ENCODE measurements around the gene TMEM131L.

TMEM131L gene

GRCh38 chr4:153420361-153420760 is 45.8 kb upstream of the TMEM131L start:
- no peak for DNase-seq (ENCODE audit: extremely low read depth, insufficient read length)
- H3K36me3 ChIP-seq (ENCODE audit: control insufficient read depth, insufficient read depth, low read length) = no peaks in the 10 kb centered on the region
- H3K4me3 ChIP-seq (replicated peaks; ENCODE audit: low read depth, low read length) = no peak overlapping the region
- H3K27me3 ChIP-seq (replicated peaks; ENCODE audit: control insufficient read depth, insufficient read depth, low read length) = no peaks in the 10 kb centered on the region
- no peak for TF ChIP-seq CTCF (IDR thresholded peaks at IDR 0.05; ENCODE audit: insufficient read depth, low read length, poor library complexity, severe bottlenecking)

GRCh38 chr4:153421941-153422340 is 44.2 kb upstream of the TMEM131L start:
- Histone ChIP-seq H3K36me3 (ENCODE audit: control insufficient read depth, insufficient read depth, low read length) (no peaks in the 10 kb centered on the region), H3K4me3 (replicated peaks; ENCODE audit: low read depth, low read length) (no peak overlapping the region), H3K27me3 (replicated peaks; ENCODE audit: control insufficient read depth, insufficient read depth, low read length) (no peaks in the 10 kb centered on the region)
- no peak for DNase-seq (ENCODE audit: extremely low read depth, insufficient read length)
- no peak for TF ChIP-seq CTCF (IDR thresholded peaks at IDR 0.05; ENCODE audit: insufficient read depth, low read length, poor library complexity, severe bottlenecking)

- TF ChIP-seq CTCF (IDR thresholded peaks at IDR 0.05; ENCODE audit: insufficient read depth, low read length, poor library complexity, severe bottlenecking) = no peak
- Histone ChIP-seq H3K27me3 (replicated peaks; ENCODE audit: control insufficient read depth, insufficient read depth, low read length) (no peaks in the 10 kb centered on the region), H3K4me3 (replicated peaks; ENCODE audit: low read depth, low read length) (no peak overlapping the region), H3K36me3 (ENCODE audit: control insufficient read depth, insufficient read depth, low read length) (no peaks in the 10 kb centered on the region)
- no peak for DNase-seq (ENCODE audit: extremely low read depth, insufficient read length)
Measured at GRCh38 chr4:153426207-153426885, 39.8 kb upstream of the TMEM131L start.

GRCh38 chr4:153427363-153428071 is 38.6 kb upstream of the TMEM131L start:
- TF ChIP-seq CTCF (IDR thresholded peaks at IDR 0.05; ENCODE audit: insufficient read depth, low read length, poor library complexity, severe bottlenecking) = no peak
- no peaks in the 10 kb centered on the region for H3K27me3 ChIP-seq (replicated peaks; ENCODE audit: control insufficient read depth, insufficient read depth, low read length)
- DNase-seq (ENCODE audit: extremely low read depth, insufficient read length) = no peak
- no peak overlapping the region for H3K4me3 ChIP-seq (replicated peaks; ENCODE audit: low read depth, low read length)
- no peaks in the 10 kb centered on the region for H3K36me3 ChIP-seq (ENCODE audit: control insufficient read depth, insufficient read depth, low read length)

GRCh38 chr4:153428941-153429475 is 37.2 kb upstream of the TMEM131L start:
- no peak for DNase-seq (ENCODE audit: extremely low read depth, insufficient read length)
- H3K36me3 ChIP-seq (ENCODE audit: control insufficient read depth, insufficient read depth, low read length) = no peaks in the 10 kb centered on the region
- TF ChIP-seq CTCF (IDR thresholded peaks at IDR 0.05; ENCODE audit: insufficient read depth, low read length, poor library complexity, severe bottlenecking) = no peak
- H3K4me3 ChIP-seq (replicated peaks; ENCODE audit: low read depth, low read length) = no peak overlapping the region
- no peaks in the 10 kb centered on the region for H3K27me3 ChIP-seq (replicated peaks; ENCODE audit: control insufficient read depth, insufficient read depth, low read length)
